ENCODE data around the gene PRKCG.

PRKCG gene

DNA sequence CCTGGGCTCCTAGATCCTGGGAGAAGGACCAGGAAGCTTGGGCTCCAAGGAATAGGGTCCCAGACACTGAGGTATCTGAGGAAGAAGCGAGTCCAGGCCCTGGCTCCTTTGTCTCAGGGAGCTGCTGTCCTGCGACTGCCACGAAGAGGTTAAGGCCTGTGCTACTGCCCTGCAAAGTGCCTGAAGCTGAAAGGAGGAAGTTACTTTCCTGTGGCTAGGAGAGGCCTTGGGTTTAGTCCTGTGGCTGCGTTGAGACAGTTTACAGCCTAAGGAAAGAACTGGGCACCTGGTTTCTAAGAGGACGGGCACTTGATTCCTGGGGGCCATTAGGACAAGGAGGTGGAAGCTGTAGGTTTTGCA, 11.5 kb upstream of the PRKCG start:
- H3K27me3 ChIP-seq (replicated peaks; ENCODE audit: control insufficient read depth, insufficient read depth, low read length): no peaks in the 10 kb centered on the region
- H3K36me3 ChIP-seq (ENCODE audit: control insufficient read depth, insufficient read depth, low read length): no peaks in the 10 kb centered on the region; the same call in none of the 2 replicates
- TF ChIP-seq, protein P1, sequence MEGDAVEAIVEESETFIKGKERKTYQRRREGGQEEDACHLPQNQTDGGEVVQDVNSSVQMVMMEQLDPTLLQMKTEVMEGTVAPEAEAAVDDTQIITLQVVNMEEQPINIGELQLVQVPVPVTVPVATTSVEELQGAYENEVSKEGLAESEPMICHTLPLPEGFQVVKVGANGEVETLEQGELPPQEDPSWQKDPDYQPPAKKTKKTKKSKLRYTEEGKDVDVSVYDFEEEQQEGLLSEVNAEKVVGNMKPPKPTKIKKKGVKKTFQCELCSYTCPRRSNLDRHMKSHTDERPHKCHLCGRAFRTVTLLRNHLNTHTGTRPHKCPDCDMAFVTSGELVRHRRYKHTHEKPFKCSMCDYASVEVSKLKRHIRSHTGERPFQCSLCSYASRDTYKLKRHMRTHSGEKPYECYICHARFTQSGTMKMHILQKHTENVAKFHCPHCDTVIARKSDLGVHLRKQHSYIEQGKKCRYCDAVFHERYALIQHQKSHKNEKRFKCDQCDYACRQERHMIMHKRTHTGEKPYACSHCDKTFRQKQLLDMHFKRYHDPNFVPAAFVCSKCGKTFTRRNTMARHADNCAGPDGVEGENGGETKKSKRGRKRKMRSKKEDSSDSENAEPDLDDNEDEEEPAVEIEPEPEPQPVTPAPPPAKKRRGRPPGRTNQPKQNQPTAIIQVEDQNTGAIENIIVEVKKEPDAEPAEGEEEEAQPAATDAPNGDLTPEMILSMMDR (IDR thresholded peaks at IDR 0.05; ENCODE audit: insufficient read depth, low read length, poor library complexity, severe bottlenecking): no peak
- peak overlapping the region; percentile 38 for H3K4me3 ChIP-seq (replicated peaks; ENCODE audit: low read depth, low read length)
- DNase-seq (ENCODE audit: extremely low read depth, insufficient read length): no peak

- TF ChIP-seq, protein P1 (IDR thresholded peaks at IDR 0.05; ENCODE audit: insufficient read depth, low read length, poor library complexity, severe bottlenecking): no peak
- Histone ChIP-seq H3K4me3 (replicated peaks; ENCODE audit: low read depth, low read length) (no peak overlapping the region), H3K36me3 (ENCODE audit: control insufficient read depth, insufficient read depth, low read length) (no peaks in the 10 kb centered on the region; the same call in none of the 2 replicates), H3K27me3 (replicated peaks; ENCODE audit: control insufficient read depth, insufficient read depth, low read length) (no peaks in the 10 kb centered on the region)
- DNase-seq (ENCODE audit: extremely low read depth, insufficient read length): no peak
These were observed 10.5 kb upstream of the PRKCG start for GRCh38 chr19:53871454-53871853.

DNA sequence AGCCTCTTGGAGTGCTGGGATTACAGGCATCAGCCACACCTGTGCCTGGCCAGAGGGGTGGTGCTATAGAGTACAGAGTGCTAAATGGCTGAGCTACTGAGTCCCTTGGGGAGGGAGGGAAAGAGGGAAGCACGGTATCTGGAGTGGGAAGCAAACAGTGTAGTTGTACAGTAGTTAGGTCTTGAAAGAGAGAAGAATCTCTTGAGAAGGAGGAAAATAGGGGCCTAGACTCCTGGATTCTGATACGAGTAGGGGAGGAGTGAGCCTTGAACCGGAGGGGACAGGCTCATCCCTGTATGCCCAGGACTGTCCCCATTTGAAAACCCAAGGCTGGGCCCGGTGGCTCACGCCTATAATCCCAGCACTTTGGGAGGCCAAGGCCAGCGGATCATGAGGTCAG, 9.2 kb upstream of the PRKCG start:
- Histone ChIP-seq H3K4me3 (replicated peaks; ENCODE audit: low read depth, low read length) (no peak overlapping the region), H3K36me3 (ENCODE audit: control insufficient read depth, insufficient read depth, low read length) (no peaks in the 10 kb centered on the region; the same call in none of the 2 replicates), H3K27me3 (replicated peaks; ENCODE audit: control insufficient read depth, insufficient read depth, low read length) (no peaks in the 10 kb centered on the region)
- DNase-seq (ENCODE audit: extremely low read depth, insufficient read length): no peak
- TF ChIP-seq, protein P1 (IDR thresholded peaks at IDR 0.05; ENCODE audit: insufficient read depth, low read length, poor library complexity, severe bottlenecking): no peak

GRCh38 chr19:53873773-53874605, 8.0 kb upstream of the PRKCG start:
- TF ChIP-seq, protein P1 (IDR thresholded peaks at IDR 0.05; ENCODE audit: insufficient read depth, low read length, poor library complexity, severe bottlenecking): no peak
- Histone ChIP-seq H3K36me3 (ENCODE audit: control insufficient read depth, insufficient read depth, low read length) (no peaks in the 10 kb centered on the region; the same call in none of the 2 replicates), H3K27me3 (replicated peaks; ENCODE audit: control insufficient read depth, insufficient read depth, low read length) (no peaks in the 10 kb centered on the region), H3K4me3 (replicated peaks; ENCODE audit: low read depth, low read length) (no peak overlapping the region)
- DNase-seq (ENCODE audit: extremely low read depth, insufficient read length): no peak

- no peaks in the 10 kb centered on the region; the same call in none of the 2 replicates for H3K36me3 ChIP-seq (ENCODE audit: control insufficient read depth, insufficient read depth, low read length)
- TF ChIP-seq, protein P1 (IDR thresholded peaks at IDR 0.05; ENCODE audit: insufficient read depth, low read length, poor library complexity, severe bottlenecking): no peak
- H3K27me3 ChIP-seq (replicated peaks; ENCODE audit: control insufficient read depth, insufficient read depth, low read length): no peaks in the 10 kb centered on the region
- H3K4me3 ChIP-seq (replicated peaks; ENCODE audit: low read depth, low read length): no peak overlapping the region
- DNase-seq (ENCODE audit: extremely low read depth, insufficient read length): no peak
These were observed 7.4 kb upstream of the PRKCG start for GRCh38 chr19:53874606-53874990.

Measured in GM06990 (cell line).